GM18498 (cell line): ENCODE results near the gene RBMXL3.

Experiments used
- ATAC-seq: cut with Tn5 transposase; IDR thresholded peaks from one replicate; pipeline ENCODE4 v1.9.1; 2021; ENCODE audit warnings: mild to moderate bottlenecking, moderate library complexity; ENCODE audit not compliant: unreplicated experiment

Gene RBMXL3

DNA sequence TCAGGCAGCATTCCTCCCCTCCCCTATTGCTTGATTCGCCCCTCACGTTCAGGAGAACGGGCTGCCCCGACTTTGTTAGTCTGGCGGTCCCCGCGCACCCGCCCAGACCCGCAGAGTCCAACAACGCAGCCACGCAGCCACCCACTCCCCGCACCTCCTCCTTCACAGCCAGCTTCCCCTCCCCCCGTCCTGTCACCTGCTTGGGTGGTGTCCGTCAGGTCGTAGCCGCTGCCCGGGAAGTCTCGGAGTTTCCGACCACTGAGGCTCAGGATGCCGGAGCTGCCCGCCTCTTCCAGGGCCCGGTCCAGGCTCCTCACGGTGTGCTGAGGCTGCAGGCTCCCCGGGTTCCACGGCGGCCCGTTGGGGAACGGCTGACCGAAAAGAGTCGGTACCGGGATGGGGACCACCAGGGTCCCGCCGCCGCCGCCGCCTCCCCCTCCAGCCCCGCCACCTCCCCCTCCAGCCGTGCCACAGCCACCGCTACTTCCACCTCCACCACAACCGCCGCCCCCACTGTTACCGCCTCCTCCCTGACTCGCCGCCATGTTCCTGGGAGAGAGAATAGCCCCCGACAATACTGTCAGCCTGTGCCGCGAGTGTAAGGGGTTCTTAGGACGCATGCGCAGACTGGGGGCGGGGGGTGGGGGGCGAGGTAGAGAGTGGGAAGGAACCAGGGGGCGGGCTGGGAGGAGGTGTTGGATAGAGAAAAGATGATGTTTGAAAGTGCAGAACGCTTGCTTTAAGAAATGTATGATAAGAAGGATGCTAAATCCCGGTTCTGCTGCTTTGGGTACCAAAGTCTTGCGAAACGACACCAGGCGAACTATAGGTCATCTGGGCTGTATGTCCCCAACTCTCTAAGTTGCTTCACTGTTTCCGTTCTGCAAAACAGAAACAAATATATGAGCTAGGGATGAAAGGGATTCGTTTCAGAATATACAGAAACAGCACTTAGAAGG lies 44.6 kb downstream of the RBMXL3 start, which contains the start of gene LRCH2:
Gene LRCH2 (minus strand): TSS at position 600 of the 959 bp plus-strand sequence. CDS start 55 bp downstream, at position 545.
- no peak for ATAC-seq

DNA sequence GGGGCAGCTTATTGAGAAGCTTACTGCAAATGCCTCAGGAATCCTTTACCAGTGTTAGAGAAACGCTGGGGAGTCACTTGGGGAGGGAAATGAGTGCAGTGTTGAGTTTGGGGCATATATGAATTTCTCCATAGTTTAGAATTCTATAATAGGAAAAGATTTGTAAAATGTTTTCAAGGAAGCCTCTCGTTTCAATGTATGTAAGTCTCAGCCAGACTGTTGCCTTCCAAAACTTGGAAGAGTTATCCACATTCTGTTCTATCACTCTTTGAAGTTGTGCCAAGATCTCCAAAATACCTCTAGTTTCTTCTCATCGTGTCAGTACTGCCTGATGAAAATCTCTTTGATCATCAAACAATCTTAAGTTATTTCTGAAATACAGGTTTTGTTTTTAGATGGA lies 45.3 kb downstream of the RBMXL3 start:
- no peak for ATAC-seq

DNA sequence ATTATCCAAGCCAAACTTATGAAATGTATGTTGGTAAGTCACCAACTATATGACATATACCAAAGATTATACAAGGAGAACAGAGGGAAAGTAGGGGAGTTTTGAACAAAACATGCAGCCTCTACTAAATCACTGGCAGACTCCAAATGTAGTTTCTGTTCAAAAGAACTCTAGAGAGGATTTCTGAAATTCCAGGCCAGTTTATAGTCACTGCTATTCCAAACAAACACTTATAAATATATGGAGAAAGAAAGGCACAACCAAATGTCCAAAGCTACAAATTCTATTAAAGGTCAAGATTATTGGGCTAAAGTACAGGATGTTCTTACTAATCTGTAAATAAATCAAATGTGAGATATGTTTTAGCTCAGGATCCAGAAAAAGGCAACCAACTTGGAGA lies 47.4 kb downstream of the RBMXL3 start:
- no peak for ATAC-seq

DNA sequence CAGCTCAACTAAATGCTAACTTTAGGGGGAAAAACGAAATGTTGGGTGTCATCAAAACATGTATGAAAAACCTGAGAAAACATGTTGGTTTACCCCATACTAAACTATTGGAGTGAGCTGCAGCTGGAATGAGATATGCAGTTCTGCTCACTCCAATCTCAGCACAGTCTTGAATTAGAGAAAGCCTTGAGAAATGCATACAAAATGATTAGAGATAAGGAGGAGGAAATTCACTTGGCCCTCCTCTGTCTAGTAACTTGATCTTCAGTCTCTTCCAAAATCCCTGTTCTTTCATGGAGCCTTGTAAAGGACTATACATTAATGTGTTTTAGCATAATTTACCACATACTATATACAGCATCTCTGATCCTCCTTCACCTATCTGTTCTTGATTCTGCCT lies 47.8 kb downstream of the RBMXL3 start:
- no peak for ATAC-seq
